ENCODE results near the gene PIGQ.

DNA sequence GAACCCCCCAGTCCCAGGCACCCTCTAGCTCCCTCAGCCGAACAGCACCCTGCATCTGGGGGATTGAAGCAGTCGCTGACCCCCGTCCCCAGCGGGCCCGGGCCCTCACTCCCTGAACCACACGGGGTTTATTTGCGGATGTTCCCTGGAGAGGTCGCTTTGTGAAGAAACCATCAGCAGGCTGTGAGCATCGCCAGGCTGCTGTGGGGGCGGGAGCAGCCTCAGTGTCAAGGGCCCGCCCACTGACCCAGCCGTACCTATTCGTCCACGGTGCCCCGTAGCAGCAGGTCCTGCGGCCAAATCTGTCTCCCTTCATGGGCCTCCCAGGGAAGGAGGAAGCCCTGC, 13.7 kb downstream of the PIGQ start:
- TF ChIP-seq NRF1 (IDR thresholded peaks at IDR 0.05; ENCODE audit: low read depth, low read length) (no peak), POLR2A (IDR thresholded peaks at IDR 0.05; ENCODE audit: control extremely low read depth in 1 of 2, low read depth in 2 of 2, low read length in 2 of 2) (no peak), CTCF (IDR thresholded peaks at IDR 0.05; ENCODE audit: control extremely low read depth in 1 of 3, insufficient read depth in 1 of 3, low read depth in 1 of 3, low read length in 3 of 3) (no peak), POLR2AphosphoS5 (IDR thresholded peaks at IDR 0.05; ENCODE audit: low read depth, low read length) (no peak), RAD21 (IDR thresholded peaks at IDR 0.05 in 1 of 2, conservative IDR thresholded peaks at IDR 0.05 in 1 of 2; ENCODE audit: low read depth in 2 of 2, low read length in 2 of 2) (no peak), CBX5 (IDR thresholded peaks at IDR 0.05; ENCODE audit: low read depth, low read length) (no peak), EZH2 (IDR thresholded peaks at IDR 0.05; ENCODE audit: low read depth, low read length, severe bottlenecking) (no peak), CEBPB (IDR thresholded peaks at IDR 0.05; ENCODE audit: low read depth, low read length) (no peak), BRCA1 (IDR thresholded peaks at IDR 0.05; ENCODE audit: low read depth, low read length) (no peak), TAF1 (IDR thresholded peaks at IDR 0.05; ENCODE audit: low read depth, low read length) (no peak), RNF2 (IDR thresholded peaks at IDR 0.05; ENCODE audit: borderline replicate concordance, low read depth, low read length, missing control alignments, poor library complexity, severe bottlenecking) (no peak), CHD2 (IDR thresholded peaks at IDR 0.05; ENCODE audit: low read length) (no peak), JUND (IDR thresholded peaks at IDR 0.05; ENCODE audit: low read length) (no peak)

Data from H1 (cell line).